Stimulated activated memory B cell treated with anti-CD40 and anti-IgM and Interleukin-4, amounts not matched to agents 10 μg/mL and 1 μg/mL and 100 μg/mL, for 72 hours (primary cell): ENCODE data around the gene HTR5A.
A peak's percentile ranks its signal among the peaks of the same experiment; 100 is the strongest.
"Not testable (repeated sequence)": the region's sequence is repeated elsewhere in the genome, so short reads cannot be mapped to it uniquely, and the experiment has no call there.

ENCODE experiments used
- ATAC-seq: fragments of 150-1000 bp; cut with Tn5 transposase; 2 replicates; pipeline ENCODE4 v1.10.0; 2021
- H3K27ac Mint-ChIP-seq: one replicate; pipeline ENCODE4 v1.8.0; 2022; ENCODE audit warnings: mild to moderate bottlenecking, mixed read lengths
- H3K27me3 Mint-ChIP-seq: one replicate; pipeline ENCODE4 v1.8.0; 2022; ENCODE audit warnings: mixed read lengths
- H3K36me3 Mint-ChIP-seq: one replicate; pipeline ENCODE4 v1.8.0; 2022; ENCODE audit warnings: mixed read lengths
- H3K4me1 Mint-ChIP-seq: one replicate; pipeline ENCODE4 v1.8.0; 2022; ENCODE audit warnings: mixed read lengths
- H3K4me3 Mint-ChIP-seq: one replicate; pipeline ENCODE4 v1.8.0; 2022; ENCODE audit warnings: mild to moderate bottlenecking, moderate library complexity, mixed read lengths
- H3K9me3 Mint-ChIP-seq: one replicate; pipeline ENCODE4 v1.8.0; 2022; ENCODE audit warnings: mixed read lengths

HTR5A gene

DNA sequence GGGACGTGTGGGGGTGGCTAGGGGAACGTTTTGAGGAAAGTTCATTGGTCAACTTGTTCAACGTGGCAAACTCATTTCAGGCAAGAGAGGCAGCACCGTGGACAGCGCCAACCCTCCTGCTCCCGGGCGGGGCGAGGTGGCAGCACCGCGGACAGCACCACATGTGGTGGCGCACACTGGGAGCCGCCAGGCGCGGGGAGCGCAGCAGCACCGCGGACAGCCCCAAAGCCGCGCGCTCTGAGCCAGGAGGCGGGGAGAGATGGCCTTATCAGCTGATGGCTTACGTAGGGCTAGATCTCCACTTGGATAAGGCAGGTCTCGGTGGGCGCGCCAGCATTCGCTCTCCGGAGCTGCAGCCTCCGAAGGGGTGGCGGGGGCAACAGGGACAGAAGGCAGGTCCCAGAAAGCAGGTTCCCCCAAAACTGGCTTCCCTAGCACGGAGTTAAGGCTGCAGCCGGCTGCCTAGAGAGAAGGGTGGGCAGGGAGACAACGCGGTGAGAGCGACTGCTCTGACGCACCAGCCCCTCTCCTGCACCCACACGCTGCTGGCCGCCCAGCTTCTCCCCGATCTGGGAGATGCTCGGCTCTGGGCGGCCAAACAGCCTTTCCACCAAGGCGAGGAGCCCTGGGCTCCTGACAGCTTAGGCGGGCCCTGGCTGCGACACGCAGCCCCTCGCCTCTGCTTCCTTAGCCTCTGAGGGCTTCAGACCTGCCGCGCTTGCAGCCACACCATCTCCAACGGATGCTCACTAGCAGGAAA is at the start of gene HTR5A:
Gene HTR5A (plus strand): TSS at position 333 of the 760 bp plus-strand sequence. CDS start 576 bp downstream, outside the sequence.
- Mint-ChIP-seq H3K36me3 (no peaks in the 10 kb centered on the region), H3K4me1 (no peaks in the 10 kb centered on the region), H3K9me3 (peaks cover 3% of the 10 kb centered on the region), H3K4me3 (no peak within 1 kb of the TSS), H3K27me3 (peaks cover 47% of the 10 kb centered on the region), H3K27ac (no peak within 1 kb of the TSS)
- ATAC-seq, result peak; percentile 71

DNA sequence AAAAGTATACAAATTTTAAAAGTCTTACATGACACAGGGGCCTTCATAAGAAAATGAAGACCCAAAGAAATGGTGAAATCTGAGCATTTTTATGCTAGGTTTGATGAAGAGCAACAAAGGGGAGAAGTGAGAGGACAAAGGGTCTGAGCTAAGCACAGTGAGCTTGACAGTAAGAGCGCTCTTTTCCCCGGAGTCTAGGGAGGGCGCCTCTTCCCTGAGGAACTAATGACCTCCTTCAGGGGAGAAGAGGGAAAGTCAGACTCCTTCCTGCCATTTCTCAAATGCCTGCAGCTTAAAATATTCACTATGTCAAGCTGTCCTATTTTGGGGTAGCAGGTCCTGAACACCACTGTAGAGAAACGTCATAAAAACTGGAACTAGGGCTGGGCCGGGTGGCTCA is 49.1 kb upstream of the HTR5A start:
- Mint-ChIP-seq H3K36me3 (no peaks in the 10 kb centered on the region), H3K4me1 (no peaks in the 10 kb centered on the region), H3K9me3 (no peaks in the 10 kb centered on the region), H3K27ac (no peak overlapping the region), H3K27me3 (peaks cover 8% of the 10 kb centered on the region), H3K4me3 (no peak overlapping the region)
- no peak for ATAC-seq

DNA sequence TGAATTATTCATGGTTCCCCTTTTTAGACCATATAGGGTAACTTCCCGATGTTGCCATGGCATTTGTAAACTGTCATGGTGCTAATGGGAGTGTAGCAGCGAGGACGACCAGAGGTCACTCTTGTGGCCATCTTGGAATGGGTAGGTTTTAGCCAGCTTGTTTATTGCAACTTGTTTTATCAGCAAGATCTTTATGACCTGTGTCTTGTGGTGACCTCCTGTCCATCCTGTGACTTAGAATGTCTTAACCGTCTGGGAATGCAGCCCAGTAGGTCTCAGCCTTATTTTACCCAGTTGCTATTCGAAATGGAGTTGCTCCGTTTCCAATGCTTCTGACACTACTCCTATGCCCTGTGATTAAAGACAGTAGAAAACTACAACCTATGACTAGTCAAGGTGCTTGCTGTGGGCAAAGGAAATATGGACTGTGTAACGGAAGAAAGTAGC is 48.4 kb upstream of the HTR5A start:
- no peak overlapping the region for H3K4me3 Mint-ChIP-seq
- ATAC-seq, result no peak
- no peaks in the 10 kb centered on the region for H3K4me1 Mint-ChIP-seq
- H3K36me3 Mint-ChIP-seq, result no peaks in the 10 kb centered on the region
- peaks cover 8% of the 10 kb centered on the region for H3K27me3 Mint-ChIP-seq
- H3K27ac Mint-ChIP-seq, result no peak overlapping the region
- no peaks in the 10 kb centered on the region for H3K9me3 Mint-ChIP-seq

DNA sequence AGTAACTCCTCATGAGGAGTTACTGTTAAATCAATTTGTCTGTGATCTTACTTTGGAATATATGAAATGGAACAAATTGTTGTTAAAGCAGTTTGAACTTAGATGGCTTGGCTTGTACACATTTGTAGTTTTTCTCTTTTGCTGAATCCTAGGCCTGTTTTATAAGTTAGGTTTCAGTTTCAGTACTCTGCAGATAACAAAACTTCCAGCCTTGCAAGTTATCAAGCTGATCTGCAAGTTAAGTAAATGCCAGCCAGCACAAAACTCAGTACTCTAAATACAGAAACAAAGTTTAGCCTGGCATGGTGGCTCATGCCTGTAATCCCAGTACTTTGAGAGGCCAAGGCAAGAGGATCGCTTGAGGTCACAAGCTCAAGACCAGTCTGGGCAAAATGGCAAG is 42.2 kb upstream of the HTR5A start:
- no peaks in the 10 kb centered on the region for H3K4me1 Mint-ChIP-seq
- no peak overlapping the region for H3K27ac Mint-ChIP-seq
- peaks cover 6% of the 10 kb centered on the region for H3K9me3 Mint-ChIP-seq
- no peak overlapping the region for H3K4me3 Mint-ChIP-seq
- peaks cover 13% of the 10 kb centered on the region for H3K27me3 Mint-ChIP-seq
- H3K36me3 Mint-ChIP-seq, result no peaks in the 10 kb centered on the region
- no peak for ATAC-seq

DNA sequence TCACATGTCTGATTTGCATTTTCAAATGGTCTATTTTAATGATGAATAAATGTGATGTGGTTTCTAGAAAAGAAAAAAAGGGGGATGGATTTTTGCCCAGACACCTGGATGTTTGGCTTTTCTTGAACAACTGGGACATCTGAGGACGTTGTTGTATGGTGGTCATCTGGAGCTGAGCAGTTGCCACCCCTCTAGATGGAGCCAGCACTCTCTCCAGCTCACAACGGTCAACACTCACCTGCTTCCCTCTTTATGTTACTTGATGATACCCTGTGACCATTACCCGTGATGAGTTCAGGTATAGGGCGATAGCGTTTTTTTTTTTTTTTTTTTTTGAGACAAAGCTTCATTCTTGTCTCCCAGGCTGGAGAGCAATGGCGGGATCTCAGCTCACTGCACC is 37.1 kb upstream of the HTR5A start:
- Mint-ChIP-seq H3K4me1 (no peaks in the 10 kb centered on the region), H3K27ac (no peak overlapping the region), H3K27me3 (peaks cover 23% of the 10 kb centered on the region), H3K4me3 (no peak overlapping the region), H3K36me3 (peaks cover 5% of the 10 kb centered on the region), H3K9me3 (peaks cover 11% of the 10 kb centered on the region)
- ATAC-seq, result no peak

DNA sequence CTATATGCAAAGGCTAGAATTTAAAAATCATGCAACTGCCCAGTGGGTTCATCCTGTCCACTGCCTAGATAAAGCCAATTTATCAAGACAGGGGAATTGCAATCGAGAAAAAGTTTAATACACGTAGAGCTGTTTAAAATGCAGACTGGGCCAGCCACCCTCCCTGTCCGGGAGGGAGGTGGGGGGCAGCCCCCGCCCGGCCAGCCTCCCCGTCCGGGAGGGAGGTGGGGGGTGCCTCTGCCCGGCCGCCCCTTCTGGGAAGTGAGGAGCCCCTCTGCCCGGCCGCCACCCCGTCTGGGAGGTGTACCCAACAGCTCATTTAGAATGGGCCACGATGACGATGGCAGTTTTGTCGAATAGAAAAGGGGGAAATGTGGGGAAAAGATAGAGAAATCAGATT is 35.6 kb upstream of the HTR5A start:
- Mint-ChIP-seq H3K27me3 (peaks cover 26% of the 10 kb centered on the region), H3K9me3 (peaks cover 11% of the 10 kb centered on the region)
- not testable (repeated sequence) for H3K4me1 Mint-ChIP-seq, H3K4me3 Mint-ChIP-seq, ATAC-seq, H3K36me3 Mint-ChIP-seq, H3K27ac Mint-ChIP-seq

DNA sequence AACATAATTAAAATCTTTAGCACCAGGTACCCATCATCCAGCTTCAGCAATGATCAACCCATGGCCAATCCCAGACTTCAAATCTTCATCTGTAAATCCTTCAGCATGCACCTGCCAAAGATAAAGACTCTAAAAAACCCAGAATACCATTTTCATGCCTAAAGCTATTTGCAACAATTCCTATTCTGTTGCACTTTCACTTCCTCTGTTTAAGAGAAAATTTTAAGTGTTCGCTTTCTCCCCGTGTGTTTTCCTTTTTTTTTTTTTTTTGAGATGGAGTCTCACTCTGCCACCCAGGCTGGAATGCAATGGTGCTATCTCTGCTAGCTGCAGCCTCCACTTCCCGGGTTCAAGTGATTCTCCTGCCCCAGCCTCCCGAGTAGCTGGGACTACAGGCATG is 31.8 kb upstream of the HTR5A start:
- Mint-ChIP-seq H3K9me3 (peaks cover 5% of the 10 kb centered on the region), H3K36me3 (peaks cover 6% of the 10 kb centered on the region), H3K27ac (no peak overlapping the region), H3K27me3 (peaks cover 29% of the 10 kb centered on the region), H3K4me1 (no peaks in the 10 kb centered on the region), H3K4me3 (no peak overlapping the region)
- ATAC-seq, result no peak

DNA sequence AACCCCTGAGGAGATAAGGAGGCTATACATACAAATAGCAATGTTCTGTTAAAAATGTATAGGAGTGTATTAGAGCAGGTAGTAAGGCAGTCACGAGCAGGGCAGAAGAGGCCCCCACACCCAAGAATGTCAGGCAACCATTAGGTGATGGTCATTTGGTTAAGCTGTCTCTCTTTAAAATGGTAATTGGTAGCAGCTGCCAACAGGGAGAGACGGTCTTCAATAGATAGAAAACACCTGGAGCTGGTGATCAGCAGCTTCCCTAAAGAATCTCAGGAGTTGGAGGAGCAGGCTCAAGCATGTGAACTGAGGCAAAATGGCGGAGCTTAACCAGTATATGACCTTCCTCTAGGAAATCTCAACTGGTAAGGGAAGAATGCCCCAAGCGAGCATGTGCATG is 26.4 kb upstream of the HTR5A start:
- H3K4me3 Mint-ChIP-seq, result no peak overlapping the region
- no peak for ATAC-seq
- H3K27me3 Mint-ChIP-seq, result peaks cover 23% of the 10 kb centered on the region
- no peak overlapping the region for H3K27ac Mint-ChIP-seq
- H3K36me3 Mint-ChIP-seq, result no peaks in the 10 kb centered on the region
- no peaks in the 10 kb centered on the region for H3K9me3 Mint-ChIP-seq
- H3K4me1 Mint-ChIP-seq, result no peaks in the 10 kb centered on the region

DNA sequence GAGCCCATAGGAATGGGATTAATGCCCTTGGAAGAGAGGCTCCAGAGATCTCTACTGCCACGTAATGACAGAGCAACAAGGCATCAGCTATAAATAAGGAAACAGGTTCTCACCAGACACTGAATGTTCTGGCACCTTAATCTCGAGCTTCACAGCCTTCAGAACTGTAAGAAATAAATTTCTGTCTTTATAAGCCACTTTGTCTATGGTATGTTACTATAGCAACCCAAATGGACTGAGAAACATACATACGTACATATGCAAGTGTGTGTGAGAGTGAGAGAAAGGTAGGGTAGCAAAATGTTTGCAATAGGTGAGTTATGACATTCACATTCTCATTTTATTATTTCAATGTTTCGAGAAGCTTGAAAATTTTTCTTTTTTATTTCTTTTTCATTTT is 22.1 kb upstream of the HTR5A start:
- Mint-ChIP-seq H3K9me3 (no peaks in the 10 kb centered on the region), H3K4me1 (no peaks in the 10 kb centered on the region), H3K36me3 (no peaks in the 10 kb centered on the region), H3K4me3 (no peak overlapping the region), H3K27ac (no peak overlapping the region), H3K27me3 (peaks cover 16% of the 10 kb centered on the region)
- no peak for ATAC-seq

DNA sequence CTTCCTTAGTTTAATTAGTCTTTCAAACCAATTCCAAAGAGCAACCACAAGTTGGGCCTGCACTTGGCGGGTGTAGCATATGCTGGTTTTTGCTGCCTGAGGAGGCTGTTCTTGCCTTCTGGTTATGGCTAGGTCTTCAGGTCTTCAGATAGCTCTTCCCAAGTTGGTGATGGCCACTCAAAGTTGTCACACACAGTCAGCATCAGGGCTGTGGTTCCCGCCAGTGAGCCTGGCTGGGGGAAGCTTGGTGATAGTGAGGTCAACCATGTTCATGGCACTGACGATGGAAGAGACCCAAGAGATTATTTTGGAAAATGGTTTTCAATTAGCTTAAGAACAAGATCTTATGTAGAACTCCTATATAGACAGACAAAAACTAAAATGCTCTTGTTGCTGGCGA is 18.8 kb upstream of the HTR5A start:
- no peak for ATAC-seq
- no peak overlapping the region for H3K4me3 Mint-ChIP-seq
- H3K27me3 Mint-ChIP-seq, result peaks cover 9% of the 10 kb centered on the region
- no peaks in the 10 kb centered on the region for H3K9me3 Mint-ChIP-seq
- no peak overlapping the region for H3K27ac Mint-ChIP-seq
- no peaks in the 10 kb centered on the region for H3K4me1 Mint-ChIP-seq
- H3K36me3 Mint-ChIP-seq, result no peaks in the 10 kb centered on the region

DNA sequence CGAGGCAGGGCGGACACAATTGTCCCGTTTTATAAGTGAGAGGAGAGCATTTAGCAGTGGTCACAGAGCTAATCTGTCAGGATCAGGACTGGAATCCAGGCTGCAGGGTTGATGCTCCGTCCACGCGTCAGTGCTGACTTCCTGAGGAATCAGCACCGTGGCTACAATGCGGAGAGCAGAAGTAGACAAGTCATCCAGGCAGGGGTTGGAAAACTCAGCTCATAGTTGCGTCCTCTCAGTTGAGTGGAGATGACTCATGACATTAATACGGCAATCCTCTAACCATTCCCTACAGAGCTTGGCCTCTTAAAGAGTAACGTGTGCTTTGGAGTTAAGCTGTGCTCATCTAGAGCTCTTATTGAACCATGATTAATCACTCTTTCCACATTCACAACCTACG is 17.1 kb upstream of the HTR5A start:
- H3K9me3 Mint-ChIP-seq, result no peaks in the 10 kb centered on the region

DNA sequence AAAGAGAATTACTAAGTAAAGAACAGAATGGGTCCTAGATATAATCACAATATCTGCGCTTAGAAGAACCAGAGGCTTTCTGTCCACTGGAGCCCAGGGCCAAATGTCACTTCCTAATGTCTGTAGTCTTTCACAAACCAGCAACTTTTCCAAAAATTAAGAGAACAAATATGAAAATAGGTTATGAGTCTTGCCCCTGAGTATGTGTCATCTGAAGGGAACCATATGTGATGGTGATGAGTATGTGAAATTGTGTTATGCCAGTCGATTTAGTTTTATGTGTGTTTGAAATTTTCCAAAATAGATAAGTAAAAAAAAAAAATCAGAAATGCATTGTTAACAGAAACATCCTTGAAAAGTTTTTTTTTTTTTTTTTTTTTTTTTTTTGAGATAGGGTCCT is 15.4 kb upstream of the HTR5A start:
- H3K27me3 Mint-ChIP-seq, result peaks cover 8% of the 10 kb centered on the region
- H3K27ac Mint-ChIP-seq, result no peak overlapping the region
- H3K9me3 Mint-ChIP-seq, result no peaks in the 10 kb centered on the region
- no peaks in the 10 kb centered on the region for H3K36me3 Mint-ChIP-seq
- no peaks in the 10 kb centered on the region for H3K4me1 Mint-ChIP-seq
- no peak for ATAC-seq
- H3K4me3 Mint-ChIP-seq, result no peak overlapping the region

More for the DNA sequence above, 17.1 kb upstream of the HTR5A start:
- Mint-ChIP-seq H3K27me3 (peaks cover 9% of the 10 kb centered on the region), H3K36me3 (no peaks in the 10 kb centered on the region), H3K27ac (no peak overlapping the region), H3K4me1 (no peaks in the 10 kb centered on the region), H3K4me3 (no peak overlapping the region)
- ATAC-seq, result no peak

DNA sequence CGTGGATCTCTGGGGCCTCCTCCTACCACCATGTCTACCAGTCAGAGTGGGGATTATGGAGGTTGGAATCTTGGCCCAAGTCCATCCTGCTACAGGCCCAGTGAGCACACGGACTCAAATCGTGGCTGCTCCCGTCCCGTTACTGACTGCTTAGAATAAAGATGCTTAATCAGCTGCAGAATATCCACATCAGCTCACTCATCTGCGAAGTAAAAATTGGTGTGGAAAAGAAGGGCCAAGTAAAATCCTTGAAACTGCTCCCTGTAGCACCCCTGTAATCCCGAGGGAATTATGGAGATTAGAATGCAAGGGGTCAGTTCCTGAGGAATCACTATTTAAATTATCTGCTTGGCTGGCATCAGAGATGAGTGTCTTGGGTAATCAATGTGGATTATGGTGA is 13.0 kb upstream of the HTR5A start:
- no peak for ATAC-seq
- peaks cover 23% of the 10 kb centered on the region for H3K27me3 Mint-ChIP-seq
- H3K4me3 Mint-ChIP-seq, result no peak overlapping the region
- no peaks in the 10 kb centered on the region for H3K36me3 Mint-ChIP-seq
- H3K9me3 Mint-ChIP-seq, result no peaks in the 10 kb centered on the region
- H3K27ac Mint-ChIP-seq, result no peak overlapping the region
- H3K4me1 Mint-ChIP-seq, result no peaks in the 10 kb centered on the region

DNA sequence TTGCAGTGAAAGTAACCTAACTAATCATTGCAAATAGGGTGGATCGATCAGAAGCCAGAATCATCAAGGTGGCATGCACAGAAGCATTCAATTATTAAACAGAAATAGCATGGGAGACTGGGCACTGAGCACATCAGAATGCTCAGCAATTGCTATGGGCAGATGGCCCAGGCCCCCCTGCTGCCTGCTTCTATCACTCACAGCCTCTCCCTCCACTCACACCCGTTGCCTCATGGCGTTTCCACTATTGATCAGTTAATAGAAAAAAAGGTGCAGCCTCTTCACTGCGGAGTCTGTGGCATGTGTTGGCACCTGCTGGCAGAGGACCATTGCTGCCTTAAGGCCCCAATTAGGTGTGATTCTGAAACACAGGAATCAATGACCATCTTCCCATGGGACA is 11.2 kb upstream of the HTR5A start:
- H3K27ac Mint-ChIP-seq, result no peak overlapping the region
- ATAC-seq, result no peak
- H3K9me3 Mint-ChIP-seq, result no peaks in the 10 kb centered on the region
- no peaks in the 10 kb centered on the region for H3K36me3 Mint-ChIP-seq
- peaks cover 25% of the 10 kb centered on the region for H3K27me3 Mint-ChIP-seq
- H3K4me1 Mint-ChIP-seq, result no peaks in the 10 kb centered on the region
- no peak overlapping the region for H3K4me3 Mint-ChIP-seq

DNA sequence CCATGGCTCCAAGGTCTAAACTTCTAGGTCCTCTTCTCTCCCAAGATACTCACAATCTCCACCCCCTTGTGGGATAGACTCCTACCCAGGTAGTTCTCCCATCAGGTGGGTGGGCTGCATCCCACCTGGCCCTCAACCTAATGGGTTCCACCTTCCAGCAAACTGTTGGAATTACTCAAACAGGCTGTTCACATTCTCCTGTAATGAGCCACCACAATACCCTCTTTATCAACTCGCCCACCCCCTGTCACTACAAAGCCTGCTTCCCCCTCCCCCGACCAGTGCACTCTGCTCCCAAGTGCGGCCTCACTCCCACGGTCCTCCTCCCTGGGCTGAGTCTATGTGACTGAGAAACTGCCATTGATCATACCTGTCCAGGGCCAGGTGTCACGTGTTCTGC is 10.4 kb upstream of the HTR5A start:
- Mint-ChIP-seq H3K4me3 (no peak overlapping the region), H3K27ac (no peak overlapping the region), H3K4me1 (no peaks in the 10 kb centered on the region), H3K27me3 (peaks cover 25% of the 10 kb centered on the region), H3K9me3 (no peaks in the 10 kb centered on the region), H3K36me3 (no peaks in the 10 kb centered on the region)
- ATAC-seq, result peak; percentile 3

DNA sequence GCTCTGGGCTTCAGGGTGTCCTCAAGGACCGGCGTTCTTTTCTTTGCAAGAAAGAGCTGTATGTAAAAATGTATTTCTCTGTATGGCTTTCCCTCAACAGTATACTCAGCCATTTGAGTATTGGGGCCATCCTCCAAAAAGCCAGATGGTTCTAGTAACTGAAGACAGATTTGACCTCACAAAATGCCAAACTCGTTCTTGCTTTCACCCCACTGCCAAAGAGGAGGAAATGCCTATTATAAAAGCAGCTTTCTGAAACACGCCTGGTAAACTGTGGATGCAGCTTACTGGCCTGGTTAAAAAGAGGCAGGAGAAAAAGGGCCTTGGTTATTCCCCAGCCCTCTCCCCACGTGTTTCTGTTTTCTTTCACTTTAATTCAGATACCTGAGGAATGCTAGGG is 7.7 kb upstream of the HTR5A start:
- Mint-ChIP-seq H3K4me3 (no peak overlapping the region), H3K27ac (no peak overlapping the region), H3K27me3 (peaks cover 25% of the 10 kb centered on the region), H3K9me3 (no peaks in the 10 kb centered on the region), H3K4me1 (no peaks in the 10 kb centered on the region), H3K36me3 (no peaks in the 10 kb centered on the region)
- ATAC-seq, result no peak
